ENCODE data around the gene B9D2. TPM values are rescaled to one million over a fixed set of nuclear protein-coding genes. Genes with fewer than 3 reads are reported as not detected.

B9D2 gene
- total RNA-seq, 4 donors from 2014 or later: 1.7 to 3.7 (median 2.5) TPM

GRCh38 chr19:41324231-41324702 is 39.7 kb downstream of the B9D2 start:
- intact Hi-C loops (cut with DNase I; ENCODE audit: low total_unique reads): no loop called here
- no peak overlapping the region for H3K4me3 ChIP-seq (ENCODE audit: low read depth, poor library complexity, severe bottlenecking)
- TF ChIP-seq POLR2A (IDR thresholded peaks at IDR 0.05) (no peak), CTCF (IDR thresholded peaks at IDR 0.05) (no peak)
- 60 to 67% methylated on average over 7 of the region's 7 CpGs for WGBS, 2 donors
- no peak for DNase-seq (ENCODE audit: low spot score in 2 of 2)

- intact Hi-C loops (cut with DNase I; ENCODE audit: low total_unique reads): no loop called here
- peak; percentile 75 to 95 for DNase-seq (ENCODE audit: low spot score in 2 of 2)
- TF ChIP-seq CTCF (IDR thresholded peaks at IDR 0.05) (no peak), POLR2A (IDR thresholded peaks at IDR 0.05) (no peak)
- no peak overlapping the region for H3K4me3 ChIP-seq (ENCODE audit: low read depth, poor library complexity, severe bottlenecking)
- 42 to 45% methylated on average over 9 to 16 of the region's 16 CpGs for WGBS, 2 donors
These were observed 40.4 kb downstream of the B9D2 start for GRCh38 chr19:41323430-41324125.

- 37 to 54% methylated on average over 7 of the region's 7 CpGs for WGBS, 2 donors
- no peak for DNase-seq (ENCODE audit: low spot score in 2 of 2)
- TF ChIP-seq POLR2A (IDR thresholded peaks at IDR 0.05): no peak
- no peak for TF ChIP-seq CTCF (IDR thresholded peaks at IDR 0.05)
- no peak overlapping the region for H3K4me3 ChIP-seq (ENCODE audit: low read depth, poor library complexity, severe bottlenecking)
- intact Hi-C loops (cut with DNase I; ENCODE audit: low total_unique reads): no loop called here
These were observed 40.9 kb downstream of the B9D2 start for GRCh38 chr19:41323023-41323422.

GRCh38 chr19:41322451-41322850 is 41.5 kb downstream of the B9D2 start:
- intact Hi-C loops (cut with DNase I; ENCODE audit: low total_unique reads): no loop called here

GRCh38 chr19:41321600-41322270 is 42.2 kb downstream of the B9D2 start:
- intact Hi-C loops (cut with DNase I; ENCODE audit: low total_unique reads): no loop called here
- H3K4me3 ChIP-seq (ENCODE audit: low read depth, poor library complexity, severe bottlenecking): no peak overlapping the region
- WGBS, 2 donors: 56 to 63% methylated on average over 10 of the region's 10 CpGs
- DNase-seq (ENCODE audit: low spot score in 2 of 2): peak in 1 of 2 donors; percentile 37
- no peak for TF ChIP-seq POLR2A (IDR thresholded peaks at IDR 0.05)
- TF ChIP-seq CTCF (IDR thresholded peaks at IDR 0.05): peak in 1 of 3 donors; percentile 39

More at GRCh38 chr19:41322451-41322850, 41.5 kb downstream of the B9D2 start:
- H3K4me3 ChIP-seq (ENCODE audit: low read depth, poor library complexity, severe bottlenecking): no peak overlapping the region
- 87 to 92% methylated on average over 8 to 11 of the region's 11 CpGs for WGBS, 2 donors
- DNase-seq (ENCODE audit: low spot score in 2 of 2): no peak
- no peak for TF ChIP-seq CTCF (IDR thresholded peaks at IDR 0.05)
- no peak for TF ChIP-seq POLR2A (IDR thresholded peaks at IDR 0.05)
